Thyroid gland (tissue), 4 donors: ENCODE results near the gene S100A3. TPM values are rescaled to one million over a fixed set of nuclear protein-coding genes. Genes with fewer than 3 reads are reported as not detected.
"Not testable (repeated sequence)": the region's sequence is repeated elsewhere in the genome, so short reads cannot be mapped to it uniquely, and the experiment has no call there.

Source experiments
- DNase-seq, 2 donors: peaks; one replicate each; pipeline ENCODE4 v3.0.0-alpha.2; 2019
- H3K27ac ChIP-seq, 3 donors: fragments of 200-600 bp; sonication (generic); 1 replicate in 2 of 3; 2 replicates in 1 of 3; pipeline ENCODE4 v1.5.1; 2016 to 2019; ENCODE audit warnings: mild to moderate bottlenecking in 1 of 3, moderate library complexity in 1 of 3
- H3K27me3 ChIP-seq: fragments of 200-600 bp; sonication (generic); one replicate; pipeline ENCODE4 v1.5.1; 2019
- H3K36me3 ChIP-seq, 2 donors: fragments of 200-600 bp; sonication (generic); one replicate each; pipeline ENCODE4 v1.5.1; 2016 to 2019
- H3K4me1 ChIP-seq, 2 donors: fragments of 200-600 bp; sonication (generic); one replicate each; pipeline ENCODE4 v1.5.1; 2017 to 2019
- H3K4me3 ChIP-seq, 3 donors: fragments of 200-600 bp; sonication (generic); replicated peaks in 1 of 3; 1 replicate in 2 of 3; 2 replicates in 1 of 3; pipeline ENCODE4 v1.5.1; 2016; ENCODE audit warnings: mild to moderate bottlenecking in 1 of 3
- H3K9me3 ChIP-seq: fragments of 200-600 bp; sonication (generic); one replicate; pipeline ENCODE4 v1.5.1; 2017
- POLR2A ChIP-seq, 2 donors: fragments of 450-650 bp; IDR thresholded peaks; one replicate each; pipeline ENCODE4 v1.6.1; 2017; ENCODE audit warnings: antibody characterized with exemption in 2 of 2, mild to moderate bottlenecking in 2 of 2, moderate library complexity in 1 of 2
- WGBS, 2 donors: methylation state at CpG; one replicate each; pipeline ENCODE4 v1.1.5; 2017; 5-methylcytosine and 5-hydroxymethylcytosine counted together
- intact Hi-C: fragments of 100-400 bp; cut with DNase I; formaldehyde crosslinking; loops from one replicate; pipeline ENCODE4 v1.15.1; 2023
- total RNA-seq, 4 donors: library from RNA; depleted of rRNA; stranded (reverse); fragments of >200 nt; gene quantifications; one replicate each; pipeline ENCODE4 v1.2.3, GENCODE V29; 2016
- TF ChIP-seq, protein P1 (sequence below), 6 experiments: fragments of 200-600 bp in 3 of 6; fragments of 450-650 bp in 3 of 6; sonication (generic) in 3 of 6; IDR thresholded peaks; one replicate each; pipeline ENCODE4 v1.5.1; 2016 to 2019; ENCODE audit warnings: antibody characterized with exemption in 6 of 6, mild to moderate bottlenecking in 2 of 6, inconsistent platforms in 1 of 6, moderate library complexity in 1 of 6

The S100A3 gene
- total RNA-seq, 4 donors from 2014 or later: 0.83 to 1.7 TPM; not detected in 2

DNA sequence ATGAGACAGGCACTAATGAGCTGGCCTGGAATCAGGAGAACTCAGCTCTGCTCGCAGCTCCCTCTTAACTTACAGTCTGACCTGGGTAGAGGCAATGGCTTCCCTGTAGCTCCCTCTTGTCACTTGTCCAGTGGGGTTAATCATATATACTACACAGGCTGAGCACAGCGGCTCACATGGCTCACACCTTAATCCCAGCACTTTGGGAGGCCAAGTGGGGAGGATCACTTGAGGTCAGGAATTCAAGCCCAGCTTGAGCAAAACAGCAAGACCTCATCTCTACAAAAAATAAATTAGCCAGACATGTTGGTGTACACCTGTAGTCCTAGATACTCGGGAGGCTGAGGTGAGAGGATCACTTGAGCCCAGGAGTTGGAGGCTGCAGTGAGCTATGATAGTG, 17.4 kb downstream of the S100A3 start:
- 91% methylated on average over 3 of the region's 3 CpGs for WGBS, 2 donors
- H3K4me3 ChIP-seq: no peak overlapping the region
- H3K4me1 ChIP-seq: peaks cover 28 to 37% of the 10 kb centered on the region in 2 donors
- DNase-seq: no peak
- no peaks in the 10 kb centered on the region for H3K36me3 ChIP-seq
- no peaks in the 10 kb centered on the region for H3K27me3 ChIP-seq
- intact Hi-C loops: loop anchor here (2.0 kb wide), 1 partner anchor 37 kb away; no protein-coding TSS in a partner anchor
- H3K27ac ChIP-seq: no peak overlapping the region
- TF ChIP-seq, protein P1, sequence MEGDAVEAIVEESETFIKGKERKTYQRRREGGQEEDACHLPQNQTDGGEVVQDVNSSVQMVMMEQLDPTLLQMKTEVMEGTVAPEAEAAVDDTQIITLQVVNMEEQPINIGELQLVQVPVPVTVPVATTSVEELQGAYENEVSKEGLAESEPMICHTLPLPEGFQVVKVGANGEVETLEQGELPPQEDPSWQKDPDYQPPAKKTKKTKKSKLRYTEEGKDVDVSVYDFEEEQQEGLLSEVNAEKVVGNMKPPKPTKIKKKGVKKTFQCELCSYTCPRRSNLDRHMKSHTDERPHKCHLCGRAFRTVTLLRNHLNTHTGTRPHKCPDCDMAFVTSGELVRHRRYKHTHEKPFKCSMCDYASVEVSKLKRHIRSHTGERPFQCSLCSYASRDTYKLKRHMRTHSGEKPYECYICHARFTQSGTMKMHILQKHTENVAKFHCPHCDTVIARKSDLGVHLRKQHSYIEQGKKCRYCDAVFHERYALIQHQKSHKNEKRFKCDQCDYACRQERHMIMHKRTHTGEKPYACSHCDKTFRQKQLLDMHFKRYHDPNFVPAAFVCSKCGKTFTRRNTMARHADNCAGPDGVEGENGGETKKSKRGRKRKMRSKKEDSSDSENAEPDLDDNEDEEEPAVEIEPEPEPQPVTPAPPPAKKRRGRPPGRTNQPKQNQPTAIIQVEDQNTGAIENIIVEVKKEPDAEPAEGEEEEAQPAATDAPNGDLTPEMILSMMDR (IDR thresholded peaks at IDR 0.05): no peak
- H3K9me3 ChIP-seq: no peaks in the 10 kb centered on the region

GRCh38 chr1:153527683-153528040, 21.4 kb downstream of the S100A3 start:
- no peak overlapping the region for H3K27ac ChIP-seq
- no peaks in the 10 kb centered on the region for H3K36me3 ChIP-seq
- WGBS, 2 donors: 90 to 93% methylated on average over 5 of the region's 5 CpGs
- H3K4me1 ChIP-seq: peaks cover 19 to 23% of the 10 kb centered on the region in 2 donors
- no peaks in the 10 kb centered on the region for H3K27me3 ChIP-seq
- no peaks in the 10 kb centered on the region for H3K9me3 ChIP-seq
- H3K4me3 ChIP-seq: no peak overlapping the region
- intact Hi-C loops: no loop called here
- no peak for TF ChIP-seq POLR2A (IDR thresholded peaks at IDR 0.05)
- TF ChIP-seq, protein P1 (IDR thresholded peaks at IDR 0.05): no peak
- no peak for DNase-seq

- peak overlapping the region in 1 of 3 donors; percentile 40 for H3K27ac ChIP-seq
- WGBS, 2 donors: 94% methylated on average over 7 to 8 of the region's 8 CpGs
- TF ChIP-seq POLR2A (IDR thresholded peaks at IDR 0.05): no peak
These were observed 21.9 kb downstream of the S100A3 start for GRCh38 chr1:153527023-153527682.

GRCh38 chr1:153526132-153526543, 22.9 kb downstream of the S100A3 start:
- Histone ChIP-seq H3K4me3 (no peak overlapping the region), H3K4me1 (peaks cover 16 to 18% of the 10 kb centered on the region in 2 donors), H3K36me3 (no peaks in the 10 kb centered on the region), H3K9me3 (no peaks in the 10 kb centered on the region), H3K27ac (peak overlapping the region in 2 of 3 donors; percentile 8 to 40), H3K27me3 (no peaks in the 10 kb centered on the region)
- intact Hi-C loops: no loop called here
- TF ChIP-seq, protein P1 (IDR thresholded peaks at IDR 0.05): no peak
- no peak for TF ChIP-seq POLR2A (IDR thresholded peaks at IDR 0.05)
- peak; percentile 44 to 62 for DNase-seq
- WGBS, 2 donors: 32 to 35% methylated on average over 8 of the region's 8 CpGs

More at GRCh38 chr1:153527023-153527682, 21.9 kb downstream of the S100A3 start:
- Histone ChIP-seq H3K9me3 (no peaks in the 10 kb centered on the region), H3K36me3 (no peaks in the 10 kb centered on the region), H3K27me3 (no peaks in the 10 kb centered on the region), H3K4me3 (no peak overlapping the region), H3K4me1 (peaks cover 16 to 18% of the 10 kb centered on the region in 2 donors)
- intact Hi-C loops: no loop called here
- no peak for DNase-seq

GRCh38 chr1:153525088-153525728, 23.9 kb downstream of the S100A3 start:
- TF ChIP-seq, protein P1 (IDR thresholded peaks at IDR 0.05): no peak
- Histone ChIP-seq H3K36me3 (no peaks in the 10 kb centered on the region), H3K9me3 (no peaks in the 10 kb centered on the region), H3K27me3 (no peaks in the 10 kb centered on the region), H3K4me1 (peaks cover 16 to 18% of the 10 kb centered on the region in 2 donors), H3K4me3 (no peak overlapping the region), H3K27ac (peak overlapping the region in 2 of 3 donors; percentile 8 to 40)
- DNase-seq: peak in 1 of 2 donors; percentile 34
- 40 to 53% methylated on average over 2 to 3 of the region's 3 CpGs for WGBS, 2 donors
- intact Hi-C loops: no loop called here

DNA sequence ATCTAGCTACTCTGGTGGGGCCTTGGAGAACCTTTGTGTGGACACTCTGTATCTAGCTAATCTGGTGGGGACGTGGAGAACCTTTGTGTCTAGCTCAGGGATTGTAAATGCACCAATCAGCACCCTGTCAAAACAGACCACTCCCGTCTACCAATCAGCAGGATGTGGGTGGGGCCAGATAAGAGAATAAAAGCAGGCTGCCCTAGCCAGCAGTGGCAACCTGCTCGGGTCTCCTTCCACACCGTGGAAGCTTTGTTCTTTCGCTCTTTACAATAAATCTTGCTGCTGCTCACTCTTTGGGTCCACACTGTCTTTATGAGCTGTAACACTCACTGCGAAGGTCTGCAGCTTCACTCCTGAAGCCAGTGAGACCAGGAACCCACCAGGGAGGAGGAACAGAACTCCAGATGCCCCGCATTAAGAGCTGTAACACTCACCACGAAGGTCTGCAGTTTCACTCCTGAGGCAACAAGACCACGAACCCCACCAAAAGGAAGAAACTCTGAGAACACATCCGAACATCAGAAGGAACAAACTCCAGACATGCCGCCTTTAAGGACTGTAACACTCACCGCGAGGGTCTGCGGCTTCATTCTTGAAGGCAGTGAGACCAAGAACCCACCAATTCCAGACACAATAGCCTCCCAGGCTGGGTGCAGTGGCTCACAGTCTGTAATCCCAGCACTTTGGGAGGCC, 26.6 kb downstream of the S100A3 start:
- H3K27ac ChIP-seq, H3K36me3 ChIP-seq, H3K9me3 ChIP-seq, H3K4me3 ChIP-seq, DNase-seq, H3K27me3 ChIP-seq, intact Hi-C loops: not testable (repeated sequence)
- 83 to 85% methylated on average over 13 to 14 of the region's 14 CpGs for WGBS, 2 donors
- H3K4me1 ChIP-seq: peaks cover 16 to 18% of the 10 kb centered on the region in 2 donors

- H3K27ac ChIP-seq, H3K4me3 ChIP-seq, intact Hi-C loops, H3K36me3 ChIP-seq, H3K27me3 ChIP-seq, H3K9me3 ChIP-seq, DNase-seq: not testable (repeated sequence)
- WGBS, 2 donors: 96 to 100% methylated on average over 6 to 29 of the region's 37 CpGs
- H3K4me1 ChIP-seq: peaks cover 16 to 17% of the 10 kb centered on the region in 2 donors
These were observed 27.2 kb downstream of the S100A3 start for GRCh38 chr1:153521808-153522207.
